ENCODE data around the gene ZNF778.
"Not testable (repeated sequence)": the region's sequence is repeated elsewhere in the genome, so short reads cannot be mapped to it uniquely, and the experiment has no call there.

ZNF778 gene

DNA sequence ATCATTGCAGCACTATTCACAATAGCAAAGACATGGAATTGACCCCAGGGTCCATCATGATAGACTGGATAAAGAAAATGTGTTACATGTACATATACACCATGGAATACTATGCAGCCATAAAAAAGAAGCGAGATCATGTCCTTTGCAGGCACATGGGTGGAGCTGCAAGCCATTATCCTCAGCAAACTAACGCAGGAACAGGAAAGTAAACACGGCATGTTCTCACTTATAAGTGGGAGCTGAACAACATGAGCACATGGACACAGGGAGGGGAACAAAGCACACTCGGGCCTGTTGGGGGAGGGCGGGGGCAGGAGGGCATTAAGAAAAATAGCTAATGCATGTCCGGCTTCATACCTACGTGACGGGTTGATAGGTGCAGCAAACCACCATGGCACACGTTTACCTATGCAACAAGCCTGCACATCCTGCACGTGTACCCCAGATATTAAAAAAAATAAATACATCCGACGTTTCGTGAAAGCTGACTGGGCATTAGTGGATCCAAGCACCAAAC lies 28.9 kb downstream of the ZNF778 start:
- DNase-seq = peak in 2 of 10 donors; percentile 11 to 14
- intact Hi-C loops (cut with DNase I) = loop anchor here (10.0 kb wide), 1 partner anchor 258 kb away; the partner anchor contains the start of gene SPG7

DNA sequence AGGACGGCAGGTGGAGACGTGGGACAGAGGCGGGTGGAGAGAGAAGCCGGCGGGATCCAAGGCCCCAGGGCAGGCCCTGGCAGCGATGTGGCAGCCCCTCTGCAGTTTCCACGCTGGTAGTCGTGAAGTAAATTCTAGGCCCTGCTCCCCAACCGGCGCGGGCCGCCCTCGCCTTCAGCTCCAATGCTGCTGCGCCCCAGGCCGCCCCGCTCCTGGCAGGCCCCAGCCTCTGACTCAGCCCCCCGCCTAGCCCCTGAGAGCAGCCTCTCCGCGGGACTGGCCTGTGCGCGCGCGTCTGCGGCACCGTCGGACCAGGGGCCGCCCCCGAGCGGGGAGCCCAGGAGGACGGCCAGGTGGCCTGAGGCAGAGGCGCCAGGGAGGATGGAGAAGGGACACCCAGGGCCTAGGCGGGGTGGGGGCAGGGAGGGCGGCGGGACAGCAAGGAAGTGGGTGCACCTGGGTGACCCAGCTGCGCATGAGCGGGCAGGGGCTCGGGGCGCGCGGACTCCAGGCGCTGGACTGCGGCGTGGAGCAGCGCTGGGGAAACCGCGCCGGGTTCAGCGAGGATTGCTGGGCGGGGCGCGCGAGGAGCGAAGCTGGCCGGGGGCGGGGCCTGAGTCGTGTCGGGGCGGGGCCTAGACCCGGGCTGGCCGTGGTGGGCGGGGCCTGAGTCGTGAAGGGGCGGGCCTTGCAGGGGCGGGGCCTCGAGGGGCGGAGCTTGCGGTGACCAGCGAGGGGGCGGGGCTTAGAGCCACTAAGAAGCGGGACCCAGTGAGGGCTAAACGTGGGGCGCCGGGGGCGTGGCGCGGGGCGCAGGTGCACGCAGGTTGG lies 29.6 kb downstream of the ZNF778 start:
- intact Hi-C loops (cut with DNase I) = loop anchor here (10.0 kb wide), 1 partner anchor 258 kb away; the partner anchor contains the start of gene SPG7
- DNase-seq = peak; percentile 83 to 99 (median 94)

DNA sequence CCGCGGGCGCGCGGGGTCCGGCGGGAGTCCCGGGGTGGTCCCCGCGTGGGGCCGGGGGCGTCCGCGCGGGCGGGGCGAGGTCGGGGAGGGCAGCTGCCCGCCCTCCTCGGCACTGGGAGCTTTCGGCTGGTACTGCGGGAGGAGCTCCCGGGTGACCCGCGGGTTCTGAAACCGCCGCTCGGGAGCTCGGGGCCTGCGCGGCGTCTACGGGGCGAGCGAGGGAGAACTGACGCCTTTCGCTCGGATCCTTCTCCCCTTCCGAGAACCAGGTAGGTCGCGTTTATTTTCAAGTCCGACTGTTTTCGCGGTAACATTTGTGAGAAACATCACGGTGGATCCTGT lies 30.2 kb downstream of the ZNF778 start:
- intact Hi-C loops (cut with DNase I) = loop anchor here (10.0 kb wide), 1 partner anchor 257 kb away; the partner anchor contains the start of gene SPG7

DNA sequence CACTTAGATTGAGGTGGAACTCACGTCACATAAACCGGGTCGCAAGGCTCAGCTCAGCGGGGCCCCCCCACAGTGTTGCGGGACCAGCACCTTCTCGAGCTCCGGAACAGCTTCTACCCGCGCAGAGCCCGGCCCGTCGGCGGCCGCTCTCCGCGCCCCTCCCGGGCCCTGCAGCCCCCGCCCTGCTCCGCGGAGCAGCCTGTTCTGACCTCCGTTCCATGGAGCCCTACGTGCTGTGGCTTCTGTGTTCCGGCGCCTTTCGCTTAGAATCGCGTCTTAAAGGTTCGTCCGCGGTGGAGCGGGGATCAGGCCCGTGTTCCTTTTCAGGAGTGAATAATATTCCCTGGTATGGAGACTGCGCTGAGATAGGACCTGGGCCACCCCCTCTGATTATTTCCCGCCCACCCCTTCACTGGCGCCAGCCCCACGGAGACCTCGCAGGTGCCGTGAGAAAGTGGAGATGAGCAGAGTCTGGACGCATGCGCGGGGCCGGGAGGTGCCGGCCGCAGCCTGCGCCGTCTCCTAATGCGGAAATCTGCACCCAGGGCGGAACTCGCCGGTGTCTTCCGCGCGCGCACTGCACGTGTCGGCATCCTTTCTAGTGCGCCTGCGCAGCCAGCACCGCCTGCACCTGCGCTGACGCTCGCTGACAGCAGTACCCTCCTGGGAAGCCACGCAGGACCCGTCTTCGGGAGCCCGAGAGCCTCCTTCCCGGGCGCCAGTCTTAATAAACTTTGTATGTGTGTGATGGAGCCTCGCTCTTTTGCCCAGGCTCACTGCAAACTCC lies 30.9 kb downstream of the ZNF778 start:
- peak in 3 of 10 donors; percentile 64 to 79 (median 71) for DNase-seq
- intact Hi-C loops (cut with DNase I) = loop anchor here (10.0 kb wide), 1 partner anchor 256 kb away; the partner anchor contains the start of gene SPG7

More for the DNA sequence above, 30.2 kb downstream of the ZNF778 start:
- not testable (repeated sequence) for DNase-seq

DNA sequence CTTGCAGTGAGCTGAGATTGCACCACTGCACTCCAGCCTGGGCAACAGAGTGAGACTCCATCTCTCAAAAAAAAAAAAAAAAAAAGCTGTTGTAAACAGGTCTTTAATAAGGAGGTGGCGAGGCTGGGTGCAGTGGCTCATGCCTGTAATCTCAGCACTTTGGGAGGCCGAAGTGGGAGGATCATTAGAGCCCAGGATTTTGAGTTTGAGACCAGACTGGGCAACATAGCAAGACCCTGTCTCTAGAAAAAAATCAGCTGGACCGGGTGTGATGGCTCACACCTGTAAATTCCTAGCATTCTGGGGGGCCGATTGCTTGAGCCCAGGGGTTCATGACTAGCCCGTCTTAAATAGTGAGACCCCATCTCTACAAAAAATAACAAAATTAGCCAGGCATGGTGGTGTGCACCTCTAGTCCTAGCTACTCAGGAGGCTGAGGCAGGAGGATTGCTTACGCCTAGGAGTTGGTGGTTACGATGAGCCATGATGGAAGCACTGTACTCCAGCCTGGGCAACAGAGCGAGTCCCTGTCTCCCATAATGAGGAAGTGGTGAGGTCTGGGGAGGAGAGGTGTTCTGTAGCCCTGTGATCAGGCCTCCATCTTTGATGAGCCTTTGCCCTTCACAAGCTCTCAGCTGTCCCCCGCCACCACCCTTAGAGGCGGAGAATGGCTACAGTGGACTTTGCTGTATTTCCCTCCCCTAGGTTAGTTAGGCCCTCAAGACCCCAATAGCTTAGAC lies 36.2 kb downstream of the ZNF778 start:
- intact Hi-C loops (cut with DNase I) = no loop called here
- peak in 2 of 10 donors; percentile 3 to 20 for DNase-seq

DNA sequence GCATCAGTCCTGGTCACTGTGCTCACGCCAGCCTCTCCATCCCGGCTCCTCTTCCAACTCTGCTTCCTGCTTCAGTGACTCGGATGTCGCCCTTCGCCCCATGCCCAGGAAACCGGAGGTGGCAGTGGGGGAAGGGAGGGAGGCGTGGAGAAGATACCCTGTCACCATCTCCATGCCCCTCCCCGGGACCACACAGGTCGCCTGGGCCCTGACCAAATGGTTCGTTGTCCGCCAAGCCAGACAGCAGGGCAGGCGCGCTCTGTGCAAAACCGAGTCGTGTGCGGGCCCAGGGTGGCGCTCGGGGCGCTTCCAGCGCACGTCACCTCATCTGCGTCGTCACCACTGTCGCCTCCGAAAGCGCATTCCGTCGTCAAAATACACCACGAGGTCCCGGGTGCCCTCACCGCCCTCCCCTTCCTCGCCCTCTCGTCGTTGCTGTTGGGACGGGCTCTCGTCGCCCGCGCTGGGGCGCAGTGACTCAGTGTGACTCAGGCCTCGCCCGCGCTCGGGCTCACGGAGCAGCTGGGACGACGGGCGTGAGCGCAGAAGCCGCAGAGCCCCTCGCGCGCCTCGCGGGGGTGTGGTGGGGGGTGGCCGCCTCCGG lies 39.2 kb downstream of the ZNF778 start:
- intact Hi-C loops (cut with DNase I) = no loop called here
- DNase-seq = peak; percentile 46 to 95 (median 66)

DNA sequence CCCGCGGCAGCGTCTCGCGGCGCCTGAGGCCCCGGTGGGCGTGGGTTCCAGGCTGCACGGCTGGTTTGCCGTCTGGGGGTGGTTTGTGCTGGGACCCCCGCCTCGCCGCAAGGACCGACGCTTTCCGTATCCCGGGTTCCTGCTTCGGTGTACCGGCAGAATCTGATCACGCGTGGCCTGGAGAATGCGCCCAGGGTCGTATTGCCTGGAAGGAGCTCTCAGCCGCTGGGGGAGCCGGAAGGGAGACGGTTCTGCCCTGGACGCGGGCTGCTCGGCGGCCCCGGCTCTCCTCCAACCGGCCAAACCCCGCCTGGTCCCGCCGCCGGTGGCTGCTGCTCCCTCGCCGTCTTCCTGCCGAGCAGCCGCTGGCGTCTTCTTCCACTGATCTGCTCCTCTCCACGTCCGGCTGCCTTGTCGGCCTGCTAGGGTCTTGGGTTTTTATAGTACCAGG lies 39.8 kb downstream of the ZNF778 start:
- DNase-seq = peak in 3 of 10 donors; percentile 73 to 87 (median 78)
- intact Hi-C loops (cut with DNase I) = no loop called here

DNA sequence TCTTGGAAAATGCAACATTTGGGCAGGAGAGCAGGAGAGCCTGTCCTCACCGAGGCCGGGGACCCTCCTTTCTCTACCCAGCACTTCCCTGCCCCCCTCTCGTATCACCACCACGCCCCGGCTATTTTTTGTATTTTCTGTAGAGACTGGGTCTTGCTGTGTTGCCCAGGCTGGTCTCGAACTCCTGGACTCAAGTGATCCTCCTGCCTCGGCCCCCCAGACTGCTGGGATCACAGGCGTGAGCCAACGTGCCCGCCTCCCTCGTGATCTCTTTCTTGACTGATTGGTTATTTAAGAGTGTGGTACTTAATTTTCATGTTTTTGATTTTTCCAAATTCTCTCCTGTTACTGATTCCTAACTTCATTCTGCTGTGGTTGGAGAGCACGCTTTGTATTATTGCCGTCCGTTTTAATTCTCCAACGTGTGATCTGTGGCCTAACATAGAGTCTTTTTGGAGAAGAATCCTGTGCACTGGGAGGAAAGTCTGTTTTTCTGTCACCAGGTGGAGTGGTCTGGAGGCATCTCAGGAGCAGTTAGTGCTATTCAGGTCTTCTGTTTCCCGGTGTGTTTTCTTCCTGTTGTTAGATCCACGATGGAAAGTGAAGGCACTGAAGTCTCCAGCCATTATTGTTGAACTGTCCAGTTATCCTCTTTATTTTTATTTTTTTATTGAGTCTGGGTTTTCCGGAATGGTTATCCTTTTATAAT lies 40.4 kb downstream of the ZNF778 start:
- DNase-seq = peak in 2 of 10 donors; percentile 69 to 81
- intact Hi-C loops (cut with DNase I) = no loop called here

DNA sequence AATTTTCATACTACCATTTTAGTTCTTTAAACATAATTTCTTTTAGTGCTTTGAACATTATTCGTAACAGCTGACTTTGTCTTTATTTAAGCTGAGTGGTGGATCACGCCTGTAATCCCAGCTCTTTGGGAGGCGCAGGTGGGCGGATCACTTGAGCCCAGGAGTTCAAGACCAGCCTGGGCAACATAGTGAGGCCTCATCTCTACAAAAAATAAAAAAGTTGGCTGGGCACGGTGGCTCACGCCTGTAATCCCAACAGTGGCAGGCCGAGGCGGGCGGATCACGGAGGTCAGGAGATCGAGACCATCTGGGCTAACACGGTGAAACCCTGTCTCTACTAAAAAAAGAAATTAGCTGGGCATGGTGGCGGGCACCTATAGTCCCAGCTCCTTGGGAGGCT lies 42.4 kb downstream of the ZNF778 start:
- intact Hi-C loops (cut with DNase I) = not testable (repeated sequence)
- peak in 2 of 10 donors; percentile 5 to 54 for DNase-seq

DNA sequence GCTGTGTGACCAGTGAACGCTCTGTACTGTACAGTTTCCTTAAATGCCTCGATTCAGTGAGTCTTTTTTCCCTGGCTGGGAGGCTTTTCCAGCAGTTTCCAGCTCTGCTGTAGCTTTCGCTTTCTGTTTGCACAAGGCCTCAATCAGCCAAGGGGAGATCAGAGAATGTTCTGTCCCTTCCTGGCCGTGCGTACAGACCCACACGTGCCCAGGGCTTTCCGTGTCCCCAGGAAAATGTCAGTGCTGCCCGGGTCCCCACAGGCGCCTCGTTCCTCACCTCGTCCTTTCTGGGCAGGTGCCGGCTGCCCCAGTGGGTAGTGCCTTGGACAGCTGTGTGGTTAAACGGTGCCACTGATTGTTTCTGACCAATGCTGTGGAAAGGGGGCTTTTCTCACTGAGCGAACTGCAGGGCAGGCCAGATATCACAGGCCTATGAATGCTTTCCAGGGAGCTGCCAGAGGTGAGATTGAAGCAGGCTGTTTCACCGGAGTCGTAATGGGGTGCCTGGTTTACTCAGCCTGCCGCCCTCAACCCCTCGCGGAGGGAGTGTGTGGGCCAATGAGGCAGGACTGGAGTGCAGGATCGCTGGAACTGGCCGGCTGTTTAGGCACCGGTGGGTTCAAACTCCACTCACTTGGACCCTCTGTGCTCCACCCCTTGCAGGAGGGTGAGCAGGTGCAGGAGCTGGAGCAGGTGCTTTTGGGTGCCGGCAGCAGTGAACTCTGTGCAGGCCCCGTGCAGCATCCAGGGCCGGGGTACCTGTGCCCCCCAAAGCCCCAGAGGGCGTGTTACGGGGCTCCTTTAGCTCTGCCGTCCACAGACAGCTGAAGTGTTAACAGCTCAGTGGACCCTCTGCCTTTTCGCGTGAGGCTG lies 44.4 kb downstream of the ZNF778 start:
- intact Hi-C loops (cut with DNase I) = no loop called here
- DNase-seq = peak in 4 of 10 donors; percentile 36 to 77 (median 67)

DNA sequence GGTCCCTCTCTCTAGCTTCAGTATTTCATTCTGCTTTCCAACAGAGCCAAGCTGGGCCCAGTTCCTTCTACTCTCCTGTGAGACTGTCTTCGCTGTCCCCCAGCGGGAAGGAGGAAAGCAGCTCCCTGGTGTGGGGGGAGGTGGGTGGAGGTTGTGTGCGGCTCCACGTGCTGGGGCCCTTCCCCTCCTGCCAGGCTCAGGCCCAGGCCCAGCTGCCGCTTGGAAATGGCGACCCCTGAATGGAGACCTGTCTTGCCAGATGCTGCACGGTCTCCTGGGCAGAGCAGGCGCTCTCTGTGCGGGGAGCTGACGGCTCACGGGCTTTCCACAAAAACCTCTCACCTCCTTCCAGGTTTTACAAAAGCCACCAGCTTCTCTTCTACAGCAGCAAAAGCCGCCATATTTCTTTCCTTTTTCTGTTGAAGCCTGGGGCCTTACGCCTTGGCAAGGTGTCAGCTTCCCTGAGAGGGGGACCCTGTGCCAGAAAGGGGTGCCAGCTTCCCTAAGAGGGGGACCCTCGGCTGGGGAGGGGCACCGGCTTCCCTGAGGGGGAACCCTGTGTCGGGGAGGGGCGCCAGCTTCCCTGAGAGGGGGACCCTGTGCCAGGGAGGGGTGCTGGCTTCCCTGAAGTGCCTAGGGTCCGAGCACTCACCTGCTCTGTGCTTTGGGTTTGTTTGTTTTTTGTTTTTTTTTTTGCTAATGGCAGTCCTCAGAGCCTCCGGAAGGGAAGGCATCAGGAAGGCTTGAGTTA lies 47.5 kb downstream of the ZNF778 start:
- DNase-seq = peak in 2 of 10 donors; percentile 63 to 83
- intact Hi-C loops (cut with DNase I) = no loop called here

DNA sequence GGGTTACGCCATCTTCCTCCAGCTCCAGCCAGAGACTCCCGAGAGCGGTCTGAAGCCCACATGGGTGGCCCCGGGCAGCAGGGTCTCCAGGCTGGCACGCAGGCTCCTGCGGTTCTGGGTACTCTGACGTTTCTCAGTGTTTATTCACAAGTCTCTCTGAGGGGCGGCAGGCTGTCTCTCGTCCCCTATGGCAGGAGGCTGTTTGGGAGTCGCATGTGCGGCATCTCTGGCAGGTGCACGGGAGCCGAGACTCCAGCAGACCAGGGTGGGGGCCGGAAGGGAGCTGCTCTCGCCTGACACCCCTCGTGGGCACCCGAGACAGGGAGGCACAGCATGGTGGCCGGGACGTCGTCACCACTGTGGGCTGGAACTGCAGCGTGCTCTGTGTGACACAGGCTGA lies 48.1 kb downstream of the ZNF778 start:
- peak in 2 of 10 donors; percentile 75 to 79 for DNase-seq
- intact Hi-C loops (cut with DNase I) = no loop called here

DNA sequence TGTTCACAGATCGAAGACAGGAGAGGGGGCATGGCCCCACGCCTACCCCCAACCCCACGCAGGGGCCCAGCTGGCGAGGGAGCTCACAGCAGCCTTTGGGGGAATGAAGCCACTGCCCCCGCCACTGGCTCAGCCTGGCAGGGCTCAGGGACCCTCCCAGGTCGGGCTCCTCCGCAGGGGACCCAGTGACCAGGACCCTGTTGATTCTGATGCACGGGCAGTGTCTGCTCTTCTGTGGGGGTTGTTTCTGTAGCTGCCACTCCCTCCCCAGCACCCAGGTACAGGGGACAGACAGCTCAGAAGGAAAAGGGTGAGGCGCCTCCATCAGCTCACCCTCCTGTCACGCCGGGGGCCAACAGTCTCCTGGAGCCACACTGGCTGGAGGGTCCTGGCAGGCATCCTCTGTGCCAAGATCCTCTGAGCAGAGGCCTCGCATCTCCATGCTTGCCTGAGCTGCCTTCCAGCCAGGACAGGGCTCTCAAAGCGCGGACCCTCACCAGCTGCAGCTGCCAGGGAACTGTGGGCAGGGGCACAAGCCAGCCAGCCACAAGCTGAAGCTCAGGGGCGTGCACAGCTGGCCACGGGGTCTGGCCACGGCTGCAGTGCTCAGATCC lies 49.1 kb downstream of the ZNF778 start:
- peak in 2 of 10 donors; percentile 72 to 81 for DNase-seq
- intact Hi-C loops (cut with DNase I) = no loop called here

DNA sequence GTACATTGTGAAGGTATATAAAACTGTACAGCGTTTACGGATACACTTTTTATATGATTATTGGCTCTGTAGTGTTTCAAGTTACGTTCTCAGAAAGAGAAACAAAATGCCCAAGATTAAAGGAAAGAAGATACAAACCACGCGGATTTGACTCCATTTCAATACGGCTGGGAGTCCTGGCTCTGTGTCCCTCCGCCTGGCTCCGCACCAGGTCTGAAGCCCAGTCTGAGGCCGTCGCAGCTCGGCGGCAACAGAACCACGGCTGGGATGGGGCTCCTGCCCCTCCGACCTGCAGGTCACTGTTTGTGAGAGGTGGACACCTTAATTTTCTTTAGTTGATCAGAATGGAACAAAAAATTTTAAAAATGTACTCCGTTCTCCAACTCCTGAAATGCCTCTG lies 50.2 kb downstream of the ZNF778 start:
- intact Hi-C loops (cut with DNase I) = not testable (repeated sequence)
- DNase-seq = peak in 3 of 10 donors; percentile 17 to 53 (median 42)

DNA sequence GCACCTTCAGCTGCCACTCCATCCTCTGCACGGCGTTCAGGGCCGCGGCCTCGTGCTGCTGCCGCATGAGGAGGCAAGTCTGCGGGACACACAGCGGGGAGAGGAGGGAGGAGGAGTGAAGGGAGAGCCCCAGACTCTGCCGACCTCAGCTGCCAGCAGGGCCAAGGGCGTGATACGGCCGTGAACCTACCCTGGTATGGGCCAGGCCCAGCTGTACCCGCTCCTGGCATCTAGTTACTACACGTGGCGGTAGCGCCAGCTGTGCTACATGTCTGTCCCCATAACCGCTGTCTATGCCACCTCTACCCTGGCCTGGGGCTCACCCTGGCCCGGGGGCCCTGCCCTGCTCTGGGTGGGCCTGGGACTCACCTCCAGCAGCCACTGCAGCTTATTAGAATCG lies 51.1 kb downstream of the ZNF778 start:
- DNase-seq = peak in 3 of 10 donors; percentile 22 to 72 (median 47)
- intact Hi-C loops (cut with DNase I) = no loop called here

DNA sequence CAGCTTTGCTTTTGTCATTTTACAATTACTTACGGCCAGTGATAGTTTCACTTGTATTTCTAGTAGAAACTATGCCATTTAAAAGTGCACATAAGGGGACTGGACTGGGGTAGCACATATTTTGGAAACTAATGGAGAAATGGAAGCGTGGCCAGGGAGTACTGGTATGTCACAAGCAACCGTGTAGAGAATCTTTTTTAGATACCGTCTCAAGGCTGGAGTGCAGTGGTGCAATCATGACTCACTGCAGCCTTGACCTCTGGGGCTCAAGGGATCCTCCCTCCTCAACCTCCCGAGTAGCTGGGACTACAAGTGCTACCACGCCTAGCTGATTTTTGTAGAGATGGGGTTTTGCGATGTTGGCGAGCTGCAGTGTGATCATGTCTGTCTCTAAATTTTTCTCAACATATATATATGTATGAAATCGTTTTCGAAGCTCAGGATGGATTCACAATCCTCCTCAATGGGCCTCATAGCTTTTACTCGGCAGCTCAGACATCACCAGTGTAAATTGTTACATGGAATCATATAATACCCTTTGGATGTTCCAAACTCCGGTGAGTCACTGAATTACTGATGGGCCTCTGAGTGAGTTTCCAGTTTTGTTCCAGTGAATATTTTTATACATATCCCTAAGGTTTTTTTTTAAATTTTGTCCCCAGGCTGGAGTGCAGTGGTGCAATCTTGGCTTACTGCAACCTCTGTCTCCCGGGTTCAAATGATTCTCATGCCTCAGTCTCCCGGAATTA lies 51.7 kb downstream of the ZNF778 start:
- intact Hi-C loops (cut with DNase I) = no loop called here
- peak in 2 of 10 donors; percentile 13 to 14 for DNase-seq

Data from posterior cingulate gyrus (tissue), 11 donors.